Dedifferentiated amniotic fluid mesenchymal stem cell (primary cell): Measurements from ENCODE around the gene ASCC3.
"Not testable (repeated sequence)": the region's sequence is repeated elsewhere in the genome, so short reads cannot be mapped to it uniquely, and the experiment has no call there.

ENCODE experiments used
- DNase-seq: peaks from one replicate; pipeline ENCODE4 v3.0.0-alpha.2; 2016; ENCODE audit errors: extremely low spot score

ASCC3 gene

GRCh38 chr6:100889351-100889750 lies 8.2 kb upstream of the ASCC3 start:
- DNase-seq, result no peak

- DNase-seq, result no peak
Observed at GRCh38 chr6:100886076-100886475, 4.9 kb upstream of the ASCC3 start.

- DNase-seq, result no peak
Observed at GRCh38 chr6:100883347-100883746, 2.2 kb upstream of the ASCC3 start.

GRCh38 chr6:100881707-100882040 lies 545 bp upstream of the ASCC3 start:
- no peak for DNase-seq

GRCh38 chr6:100880149-100880852 lies 828 bp downstream of the ASCC3 start:
- DNase-seq, result no peak

GRCh38 chr6:100879317-100879716 lies 1.8 kb downstream of the ASCC3 start:
- DNase-seq, result no peak

GRCh38 chr6:100877851-100878250 lies 3.3 kb downstream of the ASCC3 start:
- DNase-seq, result no peak

- DNase-seq, result no peak
Observed at GRCh38 chr6:100876251-100876650, 4.9 kb downstream of the ASCC3 start.

- DNase-seq, result no peak
Observed at GRCh38 chr6:100865525-100865924, 15.6 kb downstream of the ASCC3 start.

GRCh38 chr6:100862063-100862462 lies 19.1 kb downstream of the ASCC3 start:
- DNase-seq, result no peak

- DNase-seq, result no peak
Observed at GRCh38 chr6:100856146-100856545, 25.0 kb downstream of the ASCC3 start.

GRCh38 chr6:100851819-100852218 lies 29.3 kb downstream of the ASCC3 start:
- DNase-seq, result no peak

- DNase-seq, result no peak
Observed at GRCh38 chr6:100850174-100850573, 31.0 kb downstream of the ASCC3 start.

- DNase-seq, result no peak
Observed at GRCh38 chr6:100846276-100846675, 34.9 kb downstream of the ASCC3 start.

- DNase-seq, result no peak
Observed at GRCh38 chr6:100845676-100846075, 35.5 kb downstream of the ASCC3 start.

- DNase-seq, result no peak
Observed at GRCh38 chr6:100839419-100839818, 41.7 kb downstream of the ASCC3 start.

GRCh38 chr6:100838011-100838410 lies 43.1 kb downstream of the ASCC3 start:
- no peak for DNase-seq

- no peak for DNase-seq
Observed at GRCh38 chr6:100833972-100834574, 47.1 kb downstream of the ASCC3 start.

GRCh38 chr6:100829077-100829595 lies 52.0 kb downstream of the ASCC3 start:
- DNase-seq, result not testable (repeated sequence)

- no peak for DNase-seq
Observed at GRCh38 chr6:100823041-100823440, 58.1 kb downstream of the ASCC3 start.

GRCh38 chr6:100818066-100818465 lies 63.1 kb downstream of the ASCC3 start:
- DNase-seq, result no peak

GRCh38 chr6:100810015-100810414 lies 71.1 kb downstream of the ASCC3 start:
- DNase-seq, result no peak

- no peak for DNase-seq
Observed at GRCh38 chr6:100809346-100809745, 71.8 kb downstream of the ASCC3 start.
